Measurements from ENCODE around the gene GLYATL1. TPM values are rescaled to one million over a fixed set of nuclear protein-coding genes. Genes with fewer than 3 reads are reported as not detected.

GLYATL1 gene
- total and polyA plus RNA-seq, 2 of the 8 experiments (the other 6 are each of a cell fraction or from before 2014, with no cell fraction given): 8.6 to 10.7 TPM

DNA sequence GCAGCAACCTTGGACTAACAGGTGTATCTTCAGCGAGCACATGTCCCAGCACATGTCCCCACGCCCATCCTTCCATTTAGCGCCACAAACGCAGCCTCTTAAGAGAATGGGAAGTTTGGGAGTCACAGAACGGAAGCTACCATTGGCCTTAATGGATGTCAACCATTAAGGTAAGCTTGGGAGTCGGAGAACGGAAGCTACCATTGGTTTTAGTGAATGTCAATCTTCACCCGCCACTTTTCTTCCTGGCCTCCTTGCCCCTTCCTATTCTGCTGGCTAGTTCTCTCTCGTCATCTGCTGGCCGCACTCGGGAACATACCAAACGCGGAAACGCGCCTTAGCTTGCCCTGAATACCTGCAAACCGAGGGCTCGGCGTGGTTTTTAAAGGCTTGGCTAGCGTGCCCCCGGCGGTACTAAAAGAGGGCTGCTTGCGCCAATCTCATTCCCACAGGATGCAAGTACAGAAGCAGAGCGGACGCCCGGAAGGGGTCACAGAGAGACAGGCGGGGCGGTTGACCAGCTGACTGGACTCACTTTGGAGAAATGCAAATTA, 24.3 kb downstream of the GLYATL1 start (continued):
- TF ChIP-seq CHD7 (IDR thresholded peaks at IDR 0.05; ENCODE audit: insufficient replicate concordance, low read length) (no peak), RXRA (IDR thresholded peaks at IDR 0.05; ENCODE audit: insufficient read depth, low read depth, low read length) (no peak), CREB1 (IDR thresholded peaks at IDR 0.05) (no peak), JUN (IDR thresholded peaks at IDR 0.05; ENCODE audit: low read depth, low read length) (no peak), TAF1 (IDR thresholded peaks at IDR 0.05; ENCODE audit: low read depth, low read length) (0 out of 2 replicates have a peak, but pooled peaks have one; percentile 28), POU5F1 (IDR thresholded peaks at IDR 0.05; ENCODE audit: low read depth, low read length) (no peak), ZNF274 (IDR thresholded peaks at IDR 0.05; ENCODE audit: borderline replicate concordance, extremely low read depth, low read length) (no peak), NRF1 (IDR thresholded peaks at IDR 0.05; ENCODE audit: low read depth, low read length) (no peak)
- TF ChIP-seq, protein P1, sequence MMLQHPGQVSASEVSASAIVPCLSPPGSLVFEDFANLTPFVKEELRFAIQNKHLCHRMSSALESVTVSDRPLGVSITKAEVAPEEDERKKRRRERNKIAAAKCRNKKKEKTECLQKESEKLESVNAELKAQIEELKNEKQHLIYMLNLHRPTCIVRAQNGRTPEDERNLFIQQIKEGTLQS (IDR thresholded peaks at IDR 0.05; ENCODE audit: insufficient read depth, low read depth, low read length): no peak
